LNCaP clone FGC (cell line): ENCODE results near the gene DDC.

Source experiments
- DNase-seq: peaks from one replicate; pipeline ENCODE4 v3.0.0-alpha.2; 2011; ENCODE audit warnings: low read depth
- H3K4me3 ChIP-seq: 2 replicates; pipeline ENCODE4 v1.5.1; 2011; ENCODE audit warnings: mild to moderate bottlenecking, low read depth, low read length, control low read depth
- TF ChIP-seq, protein P1 (sequence below): IDR thresholded peaks from 2 replicates; pipeline ENCODE4 v1.5.1; 2012; ENCODE audit warnings: mild to moderate bottlenecking; ENCODE audit not compliant: control insufficient read depth, insufficient read depth; ENCODE audit errors: extremely low read depth

The DDC gene

GRCh38 chr7:50595491-50596102, 30.4 kb upstream of the DDC start:
- TF ChIP-seq, protein P1, sequence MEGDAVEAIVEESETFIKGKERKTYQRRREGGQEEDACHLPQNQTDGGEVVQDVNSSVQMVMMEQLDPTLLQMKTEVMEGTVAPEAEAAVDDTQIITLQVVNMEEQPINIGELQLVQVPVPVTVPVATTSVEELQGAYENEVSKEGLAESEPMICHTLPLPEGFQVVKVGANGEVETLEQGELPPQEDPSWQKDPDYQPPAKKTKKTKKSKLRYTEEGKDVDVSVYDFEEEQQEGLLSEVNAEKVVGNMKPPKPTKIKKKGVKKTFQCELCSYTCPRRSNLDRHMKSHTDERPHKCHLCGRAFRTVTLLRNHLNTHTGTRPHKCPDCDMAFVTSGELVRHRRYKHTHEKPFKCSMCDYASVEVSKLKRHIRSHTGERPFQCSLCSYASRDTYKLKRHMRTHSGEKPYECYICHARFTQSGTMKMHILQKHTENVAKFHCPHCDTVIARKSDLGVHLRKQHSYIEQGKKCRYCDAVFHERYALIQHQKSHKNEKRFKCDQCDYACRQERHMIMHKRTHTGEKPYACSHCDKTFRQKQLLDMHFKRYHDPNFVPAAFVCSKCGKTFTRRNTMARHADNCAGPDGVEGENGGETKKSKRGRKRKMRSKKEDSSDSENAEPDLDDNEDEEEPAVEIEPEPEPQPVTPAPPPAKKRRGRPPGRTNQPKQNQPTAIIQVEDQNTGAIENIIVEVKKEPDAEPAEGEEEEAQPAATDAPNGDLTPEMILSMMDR, result peak; percentile 61
- no peak overlapping the region for H3K4me3 ChIP-seq
- no peak for DNase-seq

DNA sequence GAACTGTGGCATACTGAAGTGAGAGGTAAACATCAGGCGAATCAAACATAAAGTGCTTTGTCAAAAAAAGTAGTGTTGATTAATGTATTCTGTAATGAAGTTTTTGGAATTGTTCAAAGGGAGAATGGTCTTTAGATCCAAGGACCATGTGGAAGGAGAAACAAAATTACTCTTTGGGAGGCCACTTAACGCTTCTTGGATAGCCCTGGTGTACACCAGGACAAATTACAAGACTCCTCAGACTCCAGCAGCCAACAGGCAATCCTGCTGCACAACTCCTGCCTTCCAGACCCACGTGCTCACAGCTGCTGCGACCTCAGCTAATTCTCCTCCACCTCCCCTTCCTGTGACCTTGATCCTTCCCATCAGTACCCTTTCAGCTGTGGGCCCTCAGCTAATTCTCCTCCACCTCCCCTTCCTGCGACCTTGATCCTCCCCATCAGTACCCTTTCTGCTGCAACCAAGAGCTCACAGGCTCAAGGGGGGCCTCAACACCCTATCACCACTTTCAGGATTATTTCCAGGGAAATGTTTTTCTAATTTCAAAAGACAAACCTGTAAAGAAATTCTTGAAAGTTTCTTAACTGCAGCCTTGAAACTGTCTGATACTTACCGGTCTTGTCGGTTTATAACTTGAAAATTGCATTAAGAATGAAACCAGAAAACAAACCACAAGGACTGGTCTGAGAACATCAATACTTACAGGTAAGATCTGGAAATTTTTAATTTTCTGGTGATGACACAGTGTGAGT, 29.7 kb upstream of the DDC start:
- no peak overlapping the region for H3K4me3 ChIP-seq
- TF ChIP-seq, protein P1, result no peak
- no peak for DNase-seq

DNA sequence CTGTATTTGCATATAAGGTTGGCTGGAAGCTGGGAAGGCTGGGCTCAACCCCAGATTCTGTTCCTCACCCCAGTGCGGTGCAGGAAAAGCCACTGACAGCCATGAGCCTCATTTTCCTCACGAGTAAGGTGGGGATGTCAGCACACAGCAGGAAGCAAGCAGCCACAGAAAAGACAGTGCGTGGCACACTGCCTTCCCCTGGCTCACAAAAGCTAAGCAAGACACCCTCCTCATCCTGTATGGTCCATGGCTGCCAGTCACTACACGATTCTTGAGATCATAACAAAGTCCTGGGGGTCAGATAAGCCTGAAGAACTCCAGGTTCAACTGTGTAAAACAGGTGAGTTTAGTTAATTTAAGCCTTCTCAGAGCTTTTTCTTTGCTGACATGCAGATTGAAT, 28.9 kb upstream of the DDC start:
- H3K4me3 ChIP-seq, result no peak overlapping the region
- TF ChIP-seq, protein P1, result no peak
- DNase-seq, result no peak

- TF ChIP-seq, protein P1, result no peak
- H3K4me3 ChIP-seq, result no peak overlapping the region
- DNase-seq, result no peak
These were observed 27.7 kb upstream of the DDC start for GRCh38 chr7:50592940-50593339.

DNA sequence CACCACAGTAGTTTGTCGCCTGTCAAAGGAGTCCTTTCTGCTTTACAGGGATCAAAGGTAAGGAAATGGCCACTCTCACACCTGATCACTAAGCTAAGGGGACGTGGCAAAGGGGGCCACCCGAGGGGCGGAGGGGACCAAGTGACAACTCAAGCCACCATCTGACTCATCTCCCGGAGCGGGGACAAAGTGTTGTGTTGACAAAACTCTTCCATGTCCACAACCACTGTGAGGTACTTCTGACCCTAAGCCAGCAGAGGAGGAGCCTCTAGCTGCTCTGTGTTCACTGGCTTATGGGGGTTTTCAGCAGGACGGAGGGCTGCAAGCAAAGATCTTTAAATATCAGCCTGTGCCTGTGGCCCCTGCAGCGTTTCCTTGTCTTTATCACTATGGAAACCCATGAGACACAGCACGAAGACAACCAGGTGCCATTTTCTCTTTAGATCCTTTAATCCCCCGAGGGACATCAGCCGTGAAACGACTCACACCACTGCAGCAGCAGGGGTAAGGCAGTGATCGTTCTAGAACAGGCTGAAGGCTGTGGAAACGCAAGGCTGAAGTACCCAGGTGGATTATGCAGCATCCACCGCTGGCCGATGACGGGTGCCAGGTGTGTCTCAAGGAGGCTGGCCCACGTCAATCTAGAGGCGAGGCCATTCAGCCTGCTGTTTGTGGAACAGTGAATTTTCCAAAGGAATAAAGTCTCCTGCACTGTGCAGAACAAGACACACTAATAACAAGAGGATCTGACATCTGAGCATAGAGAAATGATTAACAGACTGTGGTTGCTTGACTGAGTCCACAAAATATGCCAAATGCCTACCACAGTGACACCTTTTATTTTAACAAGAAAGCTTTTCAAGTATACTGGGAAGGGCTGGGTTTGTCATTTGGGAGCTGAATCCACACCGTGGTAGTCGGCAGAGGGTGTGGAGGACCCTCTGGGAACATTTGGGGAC, 26.6 kb upstream of the DDC start:
- DNase-seq, result no peak
- H3K4me3 ChIP-seq, result no peak overlapping the region
- TF ChIP-seq, protein P1, result no peak

GRCh38 chr7:50591098-50591479, 25.9 kb upstream of the DDC start:
- DNase-seq, result no peak
- TF ChIP-seq, protein P1, result no peak
- H3K4me3 ChIP-seq, result no peak overlapping the region
